OCI-LY1 (cell line): ENCODE data around the gene DNAJB11.

Source experiments
- EZH2 ChIP-seq: fragments of 200-600 bp; sonication (generic), shearing (Covaris generic); IDR thresholded peaks from 2 replicates; pipeline ENCODE4 v1.8.0; 2017; ENCODE audit warnings: borderline replicate concordance, mixed run types, mild to moderate bottlenecking, antibody characterized with exemption, low read length, moderate library complexity, mixed read lengths
- TF ChIP-seq, protein P1 (sequence below): fragments of 200-600 bp; sonication (generic), shearing (Covaris generic); IDR thresholded peaks from 2 replicates; pipeline ENCODE4 v1.5.1; 2017; ENCODE audit warnings: mild to moderate bottlenecking, antibody characterized with exemption, low read length, moderate library complexity, mixed read lengths

DNA sequence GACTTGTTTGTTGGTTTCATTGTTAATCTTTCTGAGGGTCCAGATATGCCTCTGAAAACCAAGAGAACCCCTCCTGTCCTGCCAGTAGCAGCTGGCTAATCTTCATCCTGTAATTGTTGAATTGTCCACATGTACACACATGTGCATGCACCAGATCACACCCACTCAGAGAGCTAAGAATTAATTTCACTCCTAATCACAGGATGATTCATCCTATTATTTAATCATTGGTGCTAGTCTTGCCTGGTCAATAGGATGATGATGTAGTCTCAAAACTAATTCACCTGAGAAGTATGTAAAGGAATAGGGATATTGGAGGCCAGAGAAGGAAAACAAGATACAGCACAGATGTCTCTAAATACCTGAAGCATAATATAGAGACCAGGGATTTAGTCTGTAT lies 34.6 kb downstream of the DNAJB11 start:
- TF ChIP-seq, protein P1, sequence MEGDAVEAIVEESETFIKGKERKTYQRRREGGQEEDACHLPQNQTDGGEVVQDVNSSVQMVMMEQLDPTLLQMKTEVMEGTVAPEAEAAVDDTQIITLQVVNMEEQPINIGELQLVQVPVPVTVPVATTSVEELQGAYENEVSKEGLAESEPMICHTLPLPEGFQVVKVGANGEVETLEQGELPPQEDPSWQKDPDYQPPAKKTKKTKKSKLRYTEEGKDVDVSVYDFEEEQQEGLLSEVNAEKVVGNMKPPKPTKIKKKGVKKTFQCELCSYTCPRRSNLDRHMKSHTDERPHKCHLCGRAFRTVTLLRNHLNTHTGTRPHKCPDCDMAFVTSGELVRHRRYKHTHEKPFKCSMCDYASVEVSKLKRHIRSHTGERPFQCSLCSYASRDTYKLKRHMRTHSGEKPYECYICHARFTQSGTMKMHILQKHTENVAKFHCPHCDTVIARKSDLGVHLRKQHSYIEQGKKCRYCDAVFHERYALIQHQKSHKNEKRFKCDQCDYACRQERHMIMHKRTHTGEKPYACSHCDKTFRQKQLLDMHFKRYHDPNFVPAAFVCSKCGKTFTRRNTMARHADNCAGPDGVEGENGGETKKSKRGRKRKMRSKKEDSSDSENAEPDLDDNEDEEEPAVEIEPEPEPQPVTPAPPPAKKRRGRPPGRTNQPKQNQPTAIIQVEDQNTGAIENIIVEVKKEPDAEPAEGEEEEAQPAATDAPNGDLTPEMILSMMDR = no peak
- no peak for TF ChIP-seq EZH2
